ENCODE data around the gene NEO1. TPM values are rescaled to one million over a fixed set of nuclear protein-coding genes. Genes with fewer than 3 reads are reported as not detected.

The NEO1 gene
- total and polyA plus RNA-seq, 9 of the 15 experiments (the other 6 are each of a cell fraction or from before 2014, with no cell fraction given): 0.08 to 1.7 (median 0.48) TPM

- TF ChIP-seq TRIM25 (IDR thresholded peaks at IDR 0.05; ENCODE audit: borderline replicate concordance) (no peak), ID3 (CRISPR knock-in tag; IDR thresholded peaks at IDR 0.05) (no peak), ID3 (tag; IDR thresholded peaks at IDR 0.05) (no peak), CC2D1A (IDR thresholded peaks at IDR 0.05) (no peak), HMG20B (CRISPR knock-in tag; IDR thresholded peaks at IDR 0.05) (no peak), TAF1 (IDR thresholded peaks at IDR 0.05; ENCODE audit: control insufficient read depth, extremely low read depth, insufficient read depth, low read length, severe bottlenecking) (no peak), AFF4 (CRISPR knock-in tag; IDR thresholded peaks at IDR 0.05) (no peak), WHSC1 (IDR thresholded peaks at IDR 0.05; ENCODE audit: low read length) (no peak)
Measured at GRCh38 chr15:73109765-73110164, 57.5 kb downstream of the NEO1 start (continued).
